ENCODE results near the gene RNF11.

The RNF11 gene

DNA sequence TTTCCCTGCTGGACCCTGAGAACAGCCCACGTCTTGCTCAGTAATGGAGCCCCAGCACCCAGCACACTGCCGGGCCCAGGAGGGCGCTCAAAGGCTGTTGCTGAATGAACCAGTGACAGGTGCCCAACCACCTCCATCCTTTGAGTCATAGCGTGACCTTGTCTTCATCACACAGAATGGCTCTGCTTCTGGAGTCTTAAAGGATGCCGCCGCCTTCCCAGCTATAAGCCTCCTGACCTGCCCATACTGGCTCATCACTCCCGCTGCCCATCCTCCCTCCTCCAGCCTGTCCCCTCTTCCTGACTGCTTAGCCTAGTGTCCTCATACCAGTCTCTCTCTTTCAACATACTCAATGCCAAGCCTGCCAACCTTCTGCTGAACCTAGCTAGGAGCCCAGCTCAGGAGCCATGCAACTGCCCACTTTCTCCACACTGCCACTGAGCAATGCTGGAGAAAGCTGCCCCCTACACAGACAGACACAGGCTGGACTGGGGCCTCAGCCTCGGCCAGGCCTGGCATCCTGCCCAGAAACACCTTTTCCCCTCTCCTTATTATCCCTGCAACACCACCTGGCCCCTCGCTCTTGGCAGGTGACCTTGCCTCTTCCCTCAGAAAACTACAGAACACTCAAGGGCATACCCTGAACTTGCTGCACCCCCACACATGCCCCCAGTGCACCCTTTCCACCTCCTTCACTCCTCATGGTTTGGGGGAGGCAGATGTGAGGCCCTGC lies 80.2 kb downstream of the RNF11 start:
- no peak for DNase-seq

DNA sequence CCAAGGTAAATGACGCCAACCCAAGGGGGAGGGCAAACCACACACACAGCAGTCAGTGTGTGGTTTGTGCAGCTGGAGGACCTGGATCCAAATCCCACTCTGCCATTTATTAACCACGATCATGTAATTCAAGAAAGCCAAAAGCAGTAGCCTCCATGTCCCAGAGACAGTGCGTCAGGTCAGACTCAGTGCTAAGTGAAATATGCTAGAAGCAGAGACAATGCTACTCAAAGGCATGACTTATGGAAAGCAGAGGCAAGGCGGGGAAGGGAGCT lies 80.7 kb downstream of the RNF11 start:
- no peak for DNase-seq

DNA sequence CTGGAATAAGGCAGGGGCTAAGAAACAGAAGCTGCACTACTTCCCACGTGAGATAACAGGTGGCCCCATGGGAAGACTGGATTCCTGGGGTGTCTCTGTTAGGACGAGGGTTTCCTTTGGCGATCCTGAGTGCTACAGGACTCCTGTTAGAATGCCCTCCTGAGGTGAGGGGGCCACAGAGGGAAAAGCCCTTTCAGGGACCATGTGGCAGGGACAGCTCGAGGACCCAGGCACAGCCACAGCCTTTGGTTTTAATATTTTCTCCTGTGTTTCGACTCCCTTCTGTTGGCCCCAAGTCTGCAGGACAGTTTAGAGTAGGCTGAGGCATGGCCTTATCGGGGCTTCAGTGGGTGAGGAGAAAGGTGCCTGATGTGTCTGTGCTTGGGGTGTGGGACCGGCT lies 81.7 kb downstream of the RNF11 start:
- DNase-seq, result no peak

DNA sequence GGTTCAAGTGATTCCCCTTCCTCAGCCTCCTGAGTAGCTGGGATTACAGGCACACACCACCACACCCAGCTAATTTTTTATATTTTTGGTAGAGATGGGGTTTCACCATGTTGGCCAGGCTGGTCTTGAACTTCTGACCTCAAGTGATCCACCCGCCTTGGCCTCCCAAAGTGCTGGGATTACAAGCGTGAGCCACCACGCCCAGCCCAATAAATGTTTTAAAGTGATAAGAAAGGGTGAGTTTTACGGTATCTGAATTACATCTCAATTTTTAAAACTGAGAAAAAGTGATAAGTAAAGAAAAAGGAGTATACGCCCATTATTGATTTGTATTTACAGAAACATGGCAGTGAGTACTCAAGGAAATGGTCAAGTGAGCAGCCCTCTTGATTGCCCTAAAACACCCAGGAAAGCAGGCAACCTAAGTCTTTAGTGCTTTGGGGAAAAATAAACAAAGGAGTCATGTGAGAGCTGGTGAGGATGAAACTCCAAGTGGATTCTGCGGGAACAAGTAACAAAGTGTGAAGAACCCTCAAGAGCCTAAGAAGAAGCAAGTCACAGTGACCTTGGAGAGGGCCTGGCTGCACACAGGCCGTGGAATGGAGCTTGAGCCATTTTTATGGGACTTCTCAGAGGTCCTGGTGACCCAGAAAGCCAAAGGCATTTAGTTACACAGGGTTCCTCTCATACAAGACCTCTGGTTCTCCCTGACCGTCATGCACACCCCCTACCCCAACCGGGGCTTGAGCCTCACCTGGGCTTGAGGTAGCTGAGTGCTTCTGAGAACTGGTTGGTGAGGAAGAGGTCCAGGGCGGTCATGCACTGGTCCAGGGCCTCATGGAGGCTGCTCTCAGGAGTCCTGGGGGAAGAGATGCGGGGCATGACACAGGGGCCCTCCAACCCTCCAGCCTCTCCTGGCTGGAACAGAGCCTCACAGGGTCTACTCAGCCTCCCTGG lies 85.2 kb downstream of the RNF11 start:
- DNase-seq, result no peak

DNA sequence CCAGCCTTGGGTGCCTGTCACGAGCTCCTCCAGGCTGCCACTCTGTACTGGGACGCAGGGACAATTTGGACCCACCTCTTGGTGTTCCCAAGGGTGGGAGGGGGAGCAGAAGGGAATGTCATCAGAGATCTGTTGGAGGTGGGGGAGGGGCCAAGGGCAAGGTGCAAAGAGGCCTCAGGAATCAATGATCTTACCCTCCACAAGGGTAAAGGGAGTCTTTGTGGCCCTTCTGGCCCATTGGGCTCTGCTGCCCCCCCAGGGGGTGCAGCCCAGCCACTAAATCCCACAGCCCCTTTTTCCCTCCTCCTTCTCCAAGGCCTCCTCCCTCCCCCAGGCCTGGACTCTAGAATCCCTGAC lies 85.8 kb downstream of the RNF11 start:
- no peak for DNase-seq

DNA sequence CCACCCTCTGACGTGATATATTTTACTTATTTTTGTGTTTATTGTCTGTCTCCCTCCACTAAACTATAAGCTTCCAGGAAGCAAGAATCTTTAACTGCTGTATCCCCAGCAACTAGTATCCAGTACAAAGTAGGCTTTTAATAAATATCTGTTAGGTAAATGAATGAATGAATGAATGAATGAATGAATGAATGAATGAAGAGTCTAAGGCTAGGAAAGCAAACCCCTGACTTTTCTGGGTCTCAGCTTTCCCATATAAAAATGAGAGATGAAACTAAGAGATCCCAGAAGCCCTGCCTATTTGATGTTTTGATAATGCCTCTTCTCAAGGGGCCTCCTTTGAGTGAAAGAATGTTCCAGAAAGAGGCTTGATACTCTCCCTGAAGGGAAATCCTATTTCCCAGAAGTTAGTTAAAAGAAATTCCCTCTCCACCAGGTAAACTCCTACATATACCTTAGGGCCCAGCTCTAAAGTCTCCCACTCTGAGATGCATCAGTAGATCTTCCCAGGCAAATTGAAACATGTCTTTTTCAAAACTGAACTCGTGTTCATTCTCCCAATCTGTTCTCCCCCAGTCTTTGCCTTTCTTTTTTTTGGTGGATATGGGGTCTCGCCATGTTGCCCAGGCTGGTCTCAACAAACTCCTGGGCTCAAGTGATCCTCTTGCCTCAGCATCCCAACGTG lies 86.5 kb downstream of the RNF11 start:
- DNase-seq, result no peak

Data from cerebellar nuclear complex (tissue), 1 donor.